ENCODE measurements around the gene TACC2.

Gene TACC2

DNA sequence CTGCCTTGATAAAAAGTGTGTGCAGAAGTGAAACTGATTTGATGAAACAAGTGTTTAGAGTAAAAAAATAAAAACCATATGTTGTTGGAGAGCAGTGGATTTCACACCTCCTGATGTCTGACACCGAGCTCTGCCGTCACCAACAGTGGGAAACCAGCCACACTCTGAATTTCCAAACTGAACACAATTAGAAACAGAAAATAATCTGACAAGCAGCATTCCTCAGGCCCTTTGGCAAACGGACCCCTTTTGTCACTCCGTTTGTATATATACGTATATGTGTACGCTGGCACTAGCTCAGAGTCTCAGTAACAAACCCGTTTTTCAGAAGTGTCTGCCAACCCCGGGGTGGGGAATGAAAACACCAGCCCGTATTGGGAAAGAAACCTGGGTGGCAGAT is 32.4 kb downstream of the TACC2 start:
- H3K27ac ChIP-seq = peak overlapping the region; percentile 90
- TF ChIP-seq, protein P1, sequence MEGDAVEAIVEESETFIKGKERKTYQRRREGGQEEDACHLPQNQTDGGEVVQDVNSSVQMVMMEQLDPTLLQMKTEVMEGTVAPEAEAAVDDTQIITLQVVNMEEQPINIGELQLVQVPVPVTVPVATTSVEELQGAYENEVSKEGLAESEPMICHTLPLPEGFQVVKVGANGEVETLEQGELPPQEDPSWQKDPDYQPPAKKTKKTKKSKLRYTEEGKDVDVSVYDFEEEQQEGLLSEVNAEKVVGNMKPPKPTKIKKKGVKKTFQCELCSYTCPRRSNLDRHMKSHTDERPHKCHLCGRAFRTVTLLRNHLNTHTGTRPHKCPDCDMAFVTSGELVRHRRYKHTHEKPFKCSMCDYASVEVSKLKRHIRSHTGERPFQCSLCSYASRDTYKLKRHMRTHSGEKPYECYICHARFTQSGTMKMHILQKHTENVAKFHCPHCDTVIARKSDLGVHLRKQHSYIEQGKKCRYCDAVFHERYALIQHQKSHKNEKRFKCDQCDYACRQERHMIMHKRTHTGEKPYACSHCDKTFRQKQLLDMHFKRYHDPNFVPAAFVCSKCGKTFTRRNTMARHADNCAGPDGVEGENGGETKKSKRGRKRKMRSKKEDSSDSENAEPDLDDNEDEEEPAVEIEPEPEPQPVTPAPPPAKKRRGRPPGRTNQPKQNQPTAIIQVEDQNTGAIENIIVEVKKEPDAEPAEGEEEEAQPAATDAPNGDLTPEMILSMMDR (conservative IDR thresholded peaks at IDR 0.05) = no peak

DNA sequence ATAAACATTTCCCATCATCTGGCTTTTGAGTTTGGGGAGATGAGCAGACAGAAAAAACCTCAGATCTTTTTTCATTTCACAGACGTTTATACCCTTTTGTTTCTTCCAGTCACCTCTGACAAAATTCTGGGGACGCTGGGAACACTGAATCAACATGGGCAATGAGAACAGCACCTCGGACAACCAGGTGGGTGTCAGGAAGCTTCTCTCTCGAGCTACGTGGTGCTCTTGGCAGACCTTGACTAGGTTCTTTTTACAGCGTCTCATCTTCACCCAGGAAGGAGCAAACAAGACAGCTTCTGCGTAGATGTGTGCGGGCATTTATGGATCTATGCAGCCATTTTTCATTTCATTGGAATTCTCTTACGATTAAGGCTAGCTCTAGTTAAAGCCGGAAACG is 32.9 kb downstream of the TACC2 start:
- H3K27ac ChIP-seq = peak overlapping the region; percentile 90
- TF ChIP-seq, protein P1 (conservative IDR thresholded peaks at IDR 0.05) = no peak

DNA sequence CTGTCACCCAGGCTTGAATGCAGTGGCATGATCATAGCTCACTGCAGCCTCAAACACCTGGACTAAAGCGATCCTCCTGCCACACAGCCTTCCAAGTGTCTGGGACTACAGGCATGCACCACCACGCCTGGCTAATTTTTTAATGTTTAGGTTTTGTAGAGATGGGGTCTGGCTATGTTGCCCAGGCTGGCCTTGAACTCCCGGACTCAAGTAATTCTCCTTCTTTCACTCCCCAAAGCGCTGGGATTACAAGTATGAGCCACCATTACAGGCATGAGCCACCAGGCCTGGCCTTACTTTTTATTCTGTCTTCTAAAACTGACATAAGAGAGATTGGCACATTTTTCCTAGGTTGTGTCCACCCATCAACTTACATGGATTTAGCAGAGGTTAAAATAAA is 33.3 kb downstream of the TACC2 start:
- TF ChIP-seq, protein P1 (conservative IDR thresholded peaks at IDR 0.05) = no peak
- peak overlapping the region; percentile 90 for H3K27ac ChIP-seq

DNA sequence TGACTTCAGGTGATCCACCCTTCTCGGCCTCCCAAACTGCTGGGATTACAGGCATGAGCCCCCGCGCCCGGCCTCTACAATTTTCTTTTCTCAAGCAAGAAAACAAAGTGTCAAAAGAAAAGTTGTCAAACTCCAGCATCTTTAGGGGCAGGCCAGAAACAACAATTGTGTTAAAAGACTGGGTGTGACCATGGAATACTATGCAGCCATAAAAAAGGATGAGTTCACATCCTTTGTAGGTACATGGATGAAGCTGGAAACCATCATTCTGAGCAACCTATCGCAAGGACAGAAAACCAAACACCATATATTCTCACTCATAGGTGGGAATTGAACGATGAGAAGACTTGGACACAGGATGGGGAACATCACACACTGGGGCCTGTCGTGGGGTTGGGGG is 34.3 kb downstream of the TACC2 start:
- peak overlapping the region; percentile 90; the same call in 1 of the 2 replicates for H3K27ac ChIP-seq

DNA sequence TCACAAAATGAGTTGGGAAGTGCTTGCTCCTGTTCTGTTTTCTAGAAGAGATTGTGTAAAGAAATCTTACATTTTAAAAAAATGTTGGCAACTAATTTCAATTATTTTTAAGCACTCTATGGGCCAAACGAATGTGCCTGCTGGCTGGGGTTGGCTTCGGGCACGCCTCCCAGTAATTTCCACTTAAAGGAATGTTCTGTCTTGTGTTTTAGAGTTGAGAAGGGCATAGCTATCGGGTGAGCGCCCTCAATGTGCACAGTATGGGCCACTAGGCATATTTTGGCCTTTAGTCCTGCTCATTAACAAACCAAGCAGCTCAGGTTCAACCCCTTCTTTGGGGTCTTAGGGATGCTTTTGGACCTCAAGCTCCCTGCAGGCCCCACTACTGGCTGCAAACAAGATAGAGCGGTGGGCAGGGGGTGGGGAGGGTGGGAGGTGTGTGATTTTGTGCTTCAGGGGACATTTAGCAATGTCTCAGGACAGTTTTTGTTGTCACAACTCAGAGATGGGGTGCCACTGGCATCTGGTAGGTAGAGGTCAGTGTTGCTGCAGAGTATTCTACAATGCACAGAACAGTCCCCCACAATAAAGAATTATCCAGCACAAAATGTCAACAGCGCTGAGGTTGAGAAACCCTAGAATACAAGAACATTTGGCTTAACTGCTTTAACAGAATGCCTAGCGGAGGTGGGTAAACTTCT is 40.7 kb downstream of the TACC2 start:
- TF ChIP-seq, protein P1 (conservative IDR thresholded peaks at IDR 0.05) = no peak
- H3K27ac ChIP-seq = no peak overlapping the region

DNA sequence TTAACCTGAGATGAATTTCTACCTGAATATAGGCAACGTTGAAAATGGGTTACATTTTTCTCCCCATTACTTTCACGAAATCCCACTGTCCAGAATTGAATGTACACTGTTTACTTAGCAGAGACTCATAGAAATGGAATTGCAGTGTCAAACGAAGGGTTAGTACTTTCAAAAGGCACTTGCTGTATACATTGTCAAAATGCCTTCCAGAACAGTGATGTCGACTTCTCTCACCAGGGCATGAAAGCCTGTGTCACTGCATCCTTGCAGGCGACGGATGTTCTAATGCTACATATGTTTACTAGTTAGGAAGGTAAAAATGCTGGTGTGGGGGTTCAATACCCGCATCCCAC is 41.2 kb downstream of the TACC2 start:
- H3K27ac ChIP-seq = no peak overlapping the region
- TF ChIP-seq, protein P1 (conservative IDR thresholded peaks at IDR 0.05) = no peak

DNA sequence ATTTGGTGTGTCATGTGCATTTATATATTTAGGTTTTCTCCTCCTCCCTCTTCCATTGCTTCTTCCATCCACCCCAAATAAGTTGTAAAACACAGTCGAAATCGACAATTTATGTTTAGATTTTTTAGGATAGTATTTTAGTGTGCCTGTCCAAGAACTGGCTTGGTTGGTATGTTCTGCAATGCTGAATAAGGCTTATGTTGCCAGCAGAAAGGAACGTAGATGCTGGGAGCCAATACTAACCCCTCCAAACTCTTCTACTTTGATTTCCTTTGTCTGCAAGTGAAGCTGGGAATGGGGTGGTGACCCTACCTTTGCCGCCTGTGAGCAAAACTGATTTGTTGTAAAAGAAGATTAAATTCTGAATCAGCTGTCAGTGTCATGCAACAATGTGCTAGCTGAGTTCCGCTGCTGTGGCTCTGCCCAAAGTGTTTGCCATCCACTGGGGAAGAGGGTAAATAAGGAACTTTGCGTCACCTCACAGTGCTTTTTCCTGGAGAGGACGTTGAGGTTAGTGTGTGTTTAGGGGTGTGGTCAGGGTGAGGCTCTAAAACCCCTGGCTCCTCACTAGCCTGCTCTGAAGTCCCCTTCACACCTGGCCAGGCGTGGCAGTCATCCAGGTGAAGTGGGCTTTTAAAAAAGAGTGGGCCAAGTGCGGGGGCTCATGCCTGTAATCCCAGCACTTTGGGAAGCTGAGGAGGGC is 44.4 kb downstream of the TACC2 start:
- TF ChIP-seq, protein P1 (conservative IDR thresholded peaks at IDR 0.05) = no peak
- H3K27ac ChIP-seq = no peak overlapping the region

DNA sequence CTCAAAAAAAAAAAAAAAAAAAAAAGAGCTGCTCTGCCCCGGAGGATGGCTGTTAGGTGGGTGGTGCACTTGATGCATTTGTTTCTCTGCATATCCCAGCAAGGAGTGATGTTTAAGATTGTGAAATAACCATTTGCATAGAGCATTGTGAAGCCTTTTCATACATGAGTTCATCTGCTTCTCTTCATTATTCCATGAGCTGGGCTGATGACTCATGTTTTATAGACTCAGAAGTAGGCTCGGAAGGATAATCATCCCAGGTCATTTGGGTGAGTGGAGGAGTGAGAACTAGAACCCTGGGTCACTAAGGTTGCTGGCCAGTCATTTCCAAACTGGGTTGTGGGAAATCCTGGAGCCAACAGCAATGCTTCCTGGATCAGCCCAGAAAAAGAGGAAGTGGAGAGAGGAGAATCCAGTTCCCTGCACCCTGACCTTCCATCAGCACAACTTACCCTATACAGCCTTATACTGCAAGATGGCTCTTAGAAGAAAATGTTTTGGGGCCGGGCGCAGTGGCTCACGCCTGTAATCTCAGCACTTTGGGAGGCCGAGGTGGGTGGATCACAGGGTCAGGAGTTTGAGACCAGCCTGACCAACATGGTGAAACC is 45.3 kb downstream of the TACC2 start:
- H3K27ac ChIP-seq = no peak overlapping the region
- TF ChIP-seq, protein P1 (conservative IDR thresholded peaks at IDR 0.05) = no peak
